Activated CD4-positive, alpha-beta T cell treated with anti-CD3 and anti-CD28 coated beads, Interleukin-2, amount 50 U/mL, for 1 hour (primary cell): ENCODE measurements around the gene MYL5.
"Not testable (repeated sequence)": the region's sequence is repeated elsewhere in the genome, so short reads cannot be mapped to it uniquely, and the experiment has no call there.

Experiments used
- DNase-seq: peaks from one replicate; pipeline ENCODE4 v3.0.0-alpha.2; 2020

Gene MYL5

DNA sequence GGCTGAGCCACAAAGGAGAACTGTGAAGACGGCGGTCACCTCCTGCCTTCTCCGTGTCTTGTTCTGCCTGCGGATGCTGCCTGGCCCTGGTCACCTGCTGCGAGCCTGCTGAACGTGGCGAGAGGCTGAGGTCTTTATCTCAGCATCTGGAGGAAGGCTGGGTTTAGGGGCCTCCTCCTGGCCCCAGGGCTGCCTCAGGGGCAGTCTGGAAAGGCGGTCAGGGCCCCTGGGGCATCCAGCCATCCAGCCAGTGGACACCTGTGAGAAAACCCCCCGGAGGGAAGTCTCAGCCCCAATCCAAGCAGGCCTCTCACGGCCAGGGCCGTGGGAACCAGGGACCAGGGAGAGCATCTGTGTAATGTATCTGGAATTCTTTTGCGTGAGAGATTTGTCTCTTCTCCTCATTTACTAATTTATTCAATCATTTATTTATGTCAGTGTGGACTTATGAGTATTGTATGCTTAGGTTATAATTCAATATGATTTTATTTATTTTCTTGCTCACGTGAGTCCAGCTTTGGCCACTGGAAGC, 37.6 kb upstream of the MYL5 start:
- DNase-seq, result no peak

DNA sequence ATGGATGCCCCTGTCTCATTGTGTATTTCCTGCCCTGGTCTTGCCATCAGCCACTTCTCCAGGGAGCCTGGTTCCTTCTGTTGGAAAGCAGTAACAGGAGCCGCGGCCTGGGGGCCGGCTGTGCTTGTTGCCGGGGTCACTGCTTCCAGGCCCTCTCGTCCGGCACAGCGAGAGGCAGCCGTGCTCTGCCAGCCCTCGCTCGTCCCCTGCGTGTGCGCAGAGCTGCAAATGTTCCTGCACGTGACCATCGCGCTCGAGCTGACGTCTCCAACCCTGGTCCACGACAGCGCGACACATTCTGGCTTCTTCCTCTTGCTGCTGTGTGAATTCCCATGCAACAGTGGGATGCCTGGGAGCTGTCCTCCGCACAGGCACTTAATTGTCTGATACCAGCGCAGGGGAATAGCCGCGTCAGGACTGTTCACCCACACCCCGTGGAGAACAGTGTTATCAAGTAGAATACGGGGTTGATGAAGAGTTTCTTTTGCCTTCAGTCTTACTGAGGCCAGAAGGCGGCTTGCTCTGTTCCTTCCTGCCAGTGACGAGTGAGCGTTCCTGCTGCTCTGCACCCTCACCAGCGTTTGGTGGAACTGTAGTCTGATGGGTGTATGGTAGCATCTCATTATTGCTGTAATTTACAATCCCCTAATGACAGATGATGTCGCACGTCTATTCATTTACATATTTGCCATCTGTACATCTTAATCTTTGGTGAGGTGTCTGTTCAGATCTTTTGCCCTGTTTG, 36.6 kb upstream of the MYL5 start:
- DNase-seq, result no peak

DNA sequence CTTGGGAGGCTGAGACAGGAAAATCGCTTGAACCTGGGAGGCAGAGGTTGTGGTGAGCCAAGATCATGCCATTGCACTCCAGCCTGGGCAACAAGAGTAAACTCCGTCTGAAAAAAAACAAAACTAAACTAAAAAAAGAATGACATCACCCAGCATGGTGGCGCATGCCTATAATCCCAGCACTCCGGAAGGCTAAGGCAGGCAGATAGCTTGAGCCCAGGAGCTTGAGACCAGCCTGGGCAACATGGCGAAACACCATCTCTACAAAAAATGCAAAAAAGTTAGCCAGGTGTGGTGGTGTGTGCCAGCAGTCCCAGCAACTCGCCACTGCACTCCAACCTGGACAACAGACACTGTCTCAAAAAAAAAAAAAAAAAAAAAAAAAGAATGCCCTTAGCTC, 32.0 kb upstream of the MYL5 start:
- not testable (repeated sequence) for DNase-seq

DNA sequence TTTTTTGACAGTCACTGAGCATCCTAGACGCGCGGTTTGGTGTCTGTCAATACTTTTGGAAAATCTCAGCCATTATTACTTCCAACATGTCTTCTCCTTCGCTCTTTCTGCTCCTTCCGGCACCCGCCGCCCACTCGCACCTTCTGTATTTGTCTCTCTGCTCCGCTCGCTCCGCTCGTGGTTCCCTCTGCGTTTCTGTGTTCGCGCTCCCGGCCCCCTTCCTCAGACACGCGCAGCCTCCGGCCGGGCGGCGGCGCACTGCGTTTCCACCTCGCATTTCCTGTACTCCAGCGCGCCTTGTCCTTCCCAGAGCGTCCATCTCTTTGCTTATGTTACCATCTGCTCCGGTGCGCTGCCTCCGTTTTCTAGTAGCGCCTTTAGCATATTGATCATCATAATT, 27.9 kb upstream of the MYL5 start:
- peak; percentile 10 for DNase-seq

DNA sequence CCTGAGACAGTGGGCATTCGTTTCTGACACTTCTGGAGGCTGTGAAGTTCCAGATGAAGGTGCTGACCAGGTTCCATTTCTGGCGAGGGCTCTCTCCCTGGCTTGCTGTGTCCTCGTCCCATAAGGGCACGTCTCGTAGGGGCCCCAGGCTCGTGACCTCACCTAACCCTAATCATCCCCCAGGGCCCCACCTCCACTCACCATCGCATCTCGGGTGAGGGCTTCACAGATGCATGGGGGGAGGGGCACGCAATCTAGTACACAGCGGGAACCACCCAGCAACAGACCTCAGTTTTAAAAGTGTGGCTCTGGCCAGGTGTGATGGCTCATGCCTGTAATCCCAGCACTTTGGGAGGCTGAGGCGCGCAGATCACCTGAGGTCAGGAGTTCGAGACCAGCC, 26.9 kb upstream of the MYL5 start:
- no peak for DNase-seq

DNA sequence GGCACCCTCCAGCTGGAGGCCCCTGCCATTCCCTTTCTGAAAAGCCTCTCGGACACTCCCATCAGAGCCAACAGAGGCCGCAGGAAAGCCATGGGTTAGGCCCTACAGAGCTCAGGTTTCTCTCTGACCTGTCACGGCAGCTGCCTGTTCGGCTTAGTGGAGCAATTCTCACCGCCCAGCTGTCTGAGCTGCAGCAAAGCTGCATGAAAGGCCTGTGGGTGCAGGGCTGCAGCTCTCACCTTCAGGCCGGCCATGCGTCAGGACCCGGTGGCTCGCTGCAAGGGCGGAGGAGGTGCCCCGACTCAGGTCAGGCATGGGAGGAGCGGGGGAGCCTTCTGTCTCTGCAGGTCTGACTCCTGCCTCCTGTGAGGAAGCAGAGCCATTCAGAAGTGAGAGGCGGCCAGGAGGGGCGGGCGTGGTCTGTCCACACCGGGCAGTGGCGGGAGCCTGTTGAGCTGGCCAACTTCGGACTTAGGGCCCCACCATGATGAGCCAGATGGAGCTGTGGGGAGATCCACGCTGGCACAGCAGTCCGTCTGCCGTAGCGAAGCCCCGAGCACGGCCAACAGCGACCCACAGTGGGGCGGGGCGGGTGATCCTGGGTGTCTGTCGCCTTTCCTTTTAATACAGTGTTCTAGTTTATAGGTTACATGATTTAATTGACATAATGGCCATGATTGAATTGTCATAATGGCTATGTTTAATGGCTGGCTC, 25.6 kb upstream of the MYL5 start:
- no peak for DNase-seq

DNA sequence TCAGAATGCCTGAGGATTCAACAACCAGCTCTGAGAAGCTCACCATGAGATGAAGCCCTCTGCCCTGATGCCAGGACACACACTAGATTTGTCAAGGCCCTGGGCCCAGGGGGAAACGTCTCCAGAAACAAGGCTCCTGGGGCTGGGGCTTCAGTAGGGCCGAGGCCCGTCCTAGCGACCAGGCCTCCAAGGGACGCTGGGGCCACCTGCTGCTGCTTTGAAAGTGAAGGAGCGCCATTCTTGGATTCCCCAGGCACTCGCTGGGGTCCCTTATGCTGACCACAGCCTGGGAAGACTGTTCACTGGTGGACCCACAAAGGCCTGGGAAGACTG, 25.1 kb upstream of the MYL5 start:
- no peak for DNase-seq

DNA sequence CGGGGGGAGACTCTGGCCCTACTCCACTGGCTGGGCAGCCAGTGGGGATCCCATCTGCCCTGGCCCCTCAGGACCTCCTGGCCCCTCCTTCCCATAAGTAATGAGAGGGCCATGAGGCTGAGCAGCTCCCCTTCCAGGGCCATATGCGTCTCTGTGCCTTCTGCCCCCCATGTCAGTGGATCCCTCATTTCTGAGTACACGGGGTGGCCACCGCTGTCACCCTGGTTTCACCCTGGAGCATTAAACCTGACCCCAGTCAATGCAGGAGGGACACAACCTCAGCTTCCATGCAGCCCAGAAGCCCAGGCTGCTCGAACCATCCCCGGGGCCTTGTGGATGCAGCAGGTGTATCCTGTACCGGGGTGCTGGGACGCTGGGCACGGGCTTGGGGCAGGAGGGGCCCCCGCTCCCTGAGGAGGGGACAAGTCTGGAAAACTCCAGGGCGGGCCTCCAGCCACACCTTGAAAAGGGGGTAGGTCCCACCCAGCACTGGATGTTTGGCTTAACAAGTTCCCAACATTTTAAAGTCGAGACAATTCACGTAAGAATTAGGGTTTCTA, 24.5 kb upstream of the MYL5 start:
- no peak for DNase-seq

DNA sequence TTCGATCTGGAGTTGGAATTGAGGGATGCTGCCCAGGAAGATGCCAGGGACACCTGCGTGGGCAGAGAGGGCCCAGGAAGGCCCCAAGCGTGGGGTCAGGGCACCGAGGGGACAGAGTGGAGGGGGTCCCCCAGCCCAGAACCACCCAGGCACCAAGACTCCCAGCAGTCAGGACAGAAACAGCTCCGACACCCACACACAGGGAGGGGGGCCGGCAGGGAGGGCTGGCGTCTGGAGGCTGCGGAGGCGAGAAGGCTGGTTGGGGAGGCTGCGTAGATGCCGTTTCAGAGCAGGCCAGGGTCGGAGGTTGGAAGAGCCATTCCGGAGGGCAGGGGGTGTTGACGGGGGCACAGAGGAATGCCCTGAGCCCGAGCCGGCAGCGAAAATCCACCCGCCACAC, 23.9 kb upstream of the MYL5 start:
- DNase-seq, result no peak

DNA sequence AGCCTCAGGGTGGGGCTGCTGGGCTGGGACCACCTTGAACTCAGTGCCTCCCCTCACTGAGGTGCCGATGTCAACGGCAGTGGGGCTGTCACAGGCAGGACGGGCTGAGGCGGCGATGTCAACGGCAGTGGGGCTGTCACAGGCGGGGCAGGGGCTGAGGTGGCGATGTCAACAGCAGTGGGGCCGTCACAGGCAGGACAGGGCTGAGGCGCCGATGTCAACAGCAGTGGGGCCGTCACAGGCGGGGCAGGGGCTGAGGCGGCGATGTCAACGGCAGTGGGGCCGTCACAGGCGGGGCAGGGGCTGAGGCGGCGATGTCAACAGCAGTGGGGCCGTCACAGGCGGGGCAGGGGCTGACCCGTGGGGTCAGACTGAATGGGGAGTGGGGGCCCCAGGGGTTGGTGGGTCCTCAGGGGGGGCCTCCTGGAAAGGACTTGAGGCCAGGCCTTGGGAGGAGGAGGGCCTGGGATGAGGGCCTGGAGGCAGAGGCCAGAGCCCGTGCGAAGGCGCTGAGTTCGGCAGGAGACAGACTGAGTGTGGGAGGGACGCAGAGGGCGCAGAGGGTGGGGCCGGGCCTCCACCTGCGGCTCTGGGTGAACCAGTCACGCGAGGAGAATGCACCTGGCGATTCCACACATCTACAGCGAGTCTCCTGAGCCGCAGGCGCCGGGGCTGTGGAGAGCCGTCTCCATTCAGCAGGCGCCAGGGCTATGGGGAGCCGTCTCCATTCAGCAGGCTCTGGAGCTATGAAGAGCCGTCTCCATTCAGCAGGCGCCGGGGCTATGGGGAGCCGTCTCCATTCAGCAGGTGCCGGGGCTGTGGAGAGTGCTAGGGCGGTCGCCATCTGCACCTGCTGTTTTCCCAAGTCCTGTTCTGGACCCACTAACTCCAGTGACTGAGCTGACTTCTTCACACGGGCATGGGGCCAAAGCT, 23.1 kb upstream of the MYL5 start:
- no peak for DNase-seq

DNA sequence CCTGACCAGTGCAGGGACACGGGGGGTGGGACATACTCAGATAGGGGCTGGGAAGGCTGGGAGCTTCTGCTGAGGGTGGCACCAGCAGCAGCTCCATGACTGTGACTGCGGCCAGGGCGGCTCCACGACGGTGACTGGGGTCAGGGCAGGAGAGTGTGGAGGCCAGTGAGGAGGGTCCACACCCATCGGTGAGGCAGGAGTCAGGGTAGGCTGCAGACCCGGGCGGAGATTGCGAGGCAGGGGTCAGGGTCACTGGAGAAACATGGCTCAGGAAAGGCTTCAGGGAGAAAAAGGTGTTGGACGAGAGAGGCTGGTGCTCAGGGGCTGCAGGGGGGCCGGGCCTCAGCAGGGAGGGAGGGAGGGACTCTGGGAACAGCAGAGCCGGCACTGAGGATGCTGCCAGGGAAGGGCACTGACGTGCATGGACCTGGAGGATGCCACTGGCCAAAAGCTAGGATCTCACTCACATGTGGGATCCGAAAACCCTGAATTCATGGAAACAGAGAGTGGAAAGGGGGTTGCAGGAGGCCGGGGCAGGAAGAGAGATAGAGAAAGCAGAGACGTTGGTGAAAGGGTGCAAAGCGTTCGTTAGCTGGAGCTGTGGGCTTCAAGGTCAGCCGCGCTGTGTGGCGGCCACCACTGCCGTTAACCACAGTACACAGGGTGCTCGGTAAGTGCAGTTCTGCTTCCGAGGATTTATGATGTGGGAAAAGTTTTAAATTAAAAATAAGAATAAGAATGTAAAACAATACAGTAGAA, 22.3 kb upstream of the MYL5 start:
- DNase-seq, result no peak

DNA sequence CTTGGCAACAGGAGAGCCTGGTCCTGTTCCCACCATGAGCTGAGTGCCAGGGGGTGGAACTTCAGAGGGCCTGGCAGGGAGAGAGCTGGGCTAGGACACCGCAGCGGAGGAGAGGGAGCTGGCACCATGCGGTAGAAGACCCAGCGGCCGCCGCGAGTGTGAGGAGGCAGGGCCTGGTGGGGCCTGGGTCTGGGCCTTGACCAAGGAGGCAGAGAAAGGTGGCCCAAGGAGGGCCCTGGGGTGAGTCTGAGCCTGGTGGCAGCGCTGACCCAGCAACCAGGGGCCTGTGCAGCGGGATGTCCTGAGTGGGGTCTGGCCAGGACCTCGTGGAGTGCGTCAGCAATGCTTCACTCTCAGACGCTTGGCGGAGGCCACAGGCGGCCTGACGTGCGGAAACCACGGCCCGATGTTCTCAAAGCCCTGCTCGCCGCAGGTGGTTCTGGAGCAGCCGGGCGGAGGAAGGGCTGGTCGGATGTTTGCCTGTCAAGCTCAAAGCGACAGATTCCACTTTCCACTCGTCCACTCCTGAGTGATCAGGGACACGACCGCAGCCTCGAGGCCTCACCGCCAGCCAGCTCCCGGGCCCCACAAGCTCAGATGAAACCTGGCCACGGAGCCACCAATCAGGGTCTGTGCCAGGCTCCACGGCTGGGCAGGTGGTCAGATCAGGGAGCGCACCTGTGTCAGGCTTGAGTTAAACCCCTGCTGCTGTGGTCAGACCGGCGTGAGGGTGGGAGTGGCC, 21.1 kb upstream of the MYL5 start:
- no peak for DNase-seq

DNA sequence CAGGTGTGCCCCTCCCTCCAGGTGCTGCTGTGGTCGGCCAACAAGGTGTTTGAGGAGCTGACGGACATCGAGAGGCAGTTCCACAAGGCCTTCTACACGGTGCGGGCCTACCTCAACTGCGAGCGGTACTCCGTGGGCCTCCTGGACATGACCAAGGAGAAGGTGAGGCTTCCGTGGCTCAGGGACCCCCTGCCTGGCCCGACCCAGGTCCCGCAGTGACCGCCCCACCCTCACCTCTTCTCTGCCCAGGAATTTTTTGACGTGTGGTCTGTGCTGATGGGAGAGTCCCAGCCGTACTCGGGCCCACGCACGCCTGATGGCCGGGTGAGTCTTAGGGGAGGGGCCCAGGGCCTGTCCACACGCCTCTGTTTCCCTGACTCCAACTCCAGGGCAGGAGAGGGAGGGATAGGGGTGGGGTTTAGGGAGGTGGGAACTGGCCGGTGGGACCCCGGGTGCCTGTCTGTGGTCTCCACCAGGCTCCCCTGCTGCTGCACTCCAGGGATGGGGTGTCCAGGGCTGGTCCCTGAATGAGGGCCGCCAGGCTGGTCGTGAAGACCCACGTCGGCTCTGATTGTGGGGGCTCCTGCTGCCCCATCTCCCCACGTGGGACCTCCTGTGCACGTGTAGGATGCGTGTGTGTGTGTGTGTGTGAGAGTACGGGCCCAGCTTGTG, 20.4 kb upstream of the MYL5 start:
- DNase-seq, result no peak

DNA sequence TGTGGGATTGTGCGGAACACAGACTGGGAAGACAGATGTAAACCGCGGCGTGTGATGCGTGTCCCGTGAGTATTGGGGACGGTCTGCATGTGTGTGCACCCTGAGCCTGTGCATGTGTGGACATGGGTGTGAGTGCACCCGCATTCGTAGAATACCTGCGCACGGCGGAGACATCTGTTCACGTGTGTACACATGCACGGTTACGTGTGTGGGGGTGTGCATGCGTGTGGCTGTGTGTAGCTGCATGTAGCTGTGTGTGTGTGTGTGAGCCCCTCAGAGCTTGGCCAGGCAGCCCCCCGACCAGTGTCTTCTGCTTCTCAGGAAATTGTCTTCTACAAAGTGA, 19.9 kb upstream of the MYL5 start:
- DNase-seq, result no peak

DNA sequence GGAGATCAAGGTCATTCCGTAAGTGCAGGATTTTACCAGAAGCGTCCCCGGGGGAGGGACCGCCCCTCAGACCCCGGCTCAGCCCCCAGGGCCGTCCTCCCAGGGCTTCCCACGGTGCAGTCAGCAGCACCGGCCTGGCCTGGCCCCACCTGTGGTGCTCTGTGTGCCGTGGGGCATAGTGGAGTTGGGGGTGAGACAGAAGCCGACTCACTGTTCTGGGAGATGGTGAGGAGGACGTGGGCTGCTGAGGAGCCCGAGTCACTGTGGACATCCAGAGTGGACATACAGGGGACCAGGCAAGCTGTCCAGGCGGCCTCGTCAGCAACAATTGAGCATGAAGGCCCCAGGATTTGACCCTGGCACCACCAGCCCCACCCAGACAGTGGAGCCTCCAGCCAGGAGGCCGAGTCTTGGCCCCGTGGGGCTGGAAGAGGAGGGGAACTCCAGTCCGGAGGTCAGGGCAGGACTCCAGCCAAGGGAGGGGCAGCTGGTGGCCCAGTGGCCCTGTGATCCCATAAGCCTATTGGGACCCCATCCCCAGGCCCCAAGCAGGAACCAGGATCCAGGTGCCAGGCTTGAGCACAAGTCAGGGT, 19.4 kb upstream of the MYL5 start:
- DNase-seq, result no peak

DNA sequence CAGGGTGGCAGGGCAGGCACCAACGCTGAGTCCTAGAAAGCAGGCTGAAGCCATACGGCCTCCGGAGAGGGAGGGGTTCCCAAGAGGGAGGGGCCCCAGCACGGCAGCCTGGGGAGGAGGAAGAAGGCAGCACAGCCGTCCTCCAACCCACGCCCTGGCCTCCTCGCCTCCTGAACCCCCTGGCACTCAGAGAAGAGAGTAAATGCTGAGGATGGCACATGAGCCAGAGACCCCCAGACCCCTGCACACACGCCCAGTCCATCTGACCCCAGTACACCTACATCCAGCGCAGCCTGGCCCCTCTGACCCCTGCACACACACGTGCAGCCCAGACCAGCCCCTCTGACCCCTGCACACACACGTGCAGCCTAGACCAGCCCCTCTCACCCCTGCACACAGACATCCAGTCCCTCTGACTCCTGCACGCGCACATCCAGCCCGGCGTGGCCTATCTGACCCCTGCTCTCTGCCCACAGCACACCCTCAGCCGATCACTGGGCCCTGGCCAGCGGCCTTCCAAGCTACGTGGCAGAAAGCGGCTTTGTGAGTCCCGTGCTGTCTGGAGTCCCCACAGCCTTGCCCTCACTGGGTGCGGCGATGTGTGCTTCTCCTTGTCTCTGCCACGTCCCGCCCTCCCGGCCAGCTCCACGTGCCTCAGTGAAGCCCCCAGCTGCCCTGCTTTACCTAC, 18.7 kb upstream of the MYL5 start:
- DNase-seq, result no peak

DNA sequence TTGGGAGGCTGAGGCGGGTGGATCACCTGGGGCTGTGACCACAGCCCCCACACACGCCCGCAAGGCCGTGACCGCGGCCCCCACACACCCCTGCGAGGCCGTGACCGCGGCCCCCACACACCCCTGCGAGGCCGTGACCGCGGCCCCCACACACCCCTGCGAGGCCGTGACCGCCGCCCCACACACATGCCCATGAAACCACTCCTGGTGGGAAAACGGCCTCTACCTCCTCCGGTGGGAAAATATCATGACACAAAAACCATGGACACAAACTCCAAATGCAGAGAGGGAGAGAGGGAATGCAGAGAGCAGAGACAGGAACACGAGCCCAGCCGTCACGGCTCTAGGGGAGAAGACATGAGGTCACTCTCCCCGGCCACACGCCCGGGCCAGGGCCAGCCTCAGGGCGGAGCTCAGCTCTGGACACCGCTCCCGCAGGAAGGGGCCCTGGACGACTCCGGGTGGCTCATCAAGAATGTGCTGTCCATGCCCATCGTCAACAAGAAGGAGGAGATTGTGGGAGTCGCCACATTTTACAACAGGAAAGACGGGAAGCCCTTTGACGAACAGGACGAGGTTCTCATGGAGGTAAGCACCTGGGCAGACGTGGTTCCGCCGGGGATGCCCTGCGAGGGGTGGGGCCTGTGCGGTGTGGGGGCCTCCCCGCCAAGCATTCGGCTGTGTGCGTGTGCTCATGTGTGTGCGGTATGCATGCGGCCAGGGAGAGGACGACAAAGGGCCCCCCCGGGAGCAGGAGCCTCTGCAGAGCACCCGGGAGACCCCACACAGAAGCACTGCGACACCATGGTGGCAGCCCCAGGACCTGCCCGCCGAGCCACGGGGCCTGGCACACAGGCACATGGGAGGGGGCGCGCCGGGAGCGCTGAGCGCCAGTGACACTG, 17.7 kb upstream of the MYL5 start:
- no peak for DNase-seq

DNA sequence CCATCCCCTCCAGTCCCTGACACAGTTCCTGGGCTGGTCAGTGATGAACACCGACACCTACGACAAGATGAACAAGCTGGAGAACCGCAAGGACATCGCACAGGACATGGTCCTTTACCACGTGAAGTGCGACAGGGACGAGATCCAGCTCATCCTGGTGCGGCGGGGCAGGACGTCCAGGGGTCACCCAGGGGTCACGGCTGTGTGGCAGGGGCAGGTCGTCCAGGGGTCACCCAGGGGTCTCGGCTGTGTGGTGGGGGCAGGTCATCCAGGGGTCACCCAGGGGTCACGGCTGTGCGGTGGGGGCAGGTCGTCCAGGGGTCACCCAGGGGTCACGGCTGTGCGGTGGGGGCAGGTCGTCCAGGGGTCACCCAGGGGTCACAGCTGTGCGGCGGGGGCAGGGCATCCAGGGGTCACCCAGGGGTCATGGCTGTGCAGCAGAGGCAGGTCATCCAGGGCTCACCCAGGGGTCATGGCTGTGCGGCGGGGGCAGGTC, 17.0 kb upstream of the MYL5 start:
- DNase-seq, result no peak
